GM23338 (cell line): ENCODE measurements around the gene C3orf22. TPM values are rescaled to one million over a fixed set of nuclear protein-coding genes. Genes with fewer than 3 reads are reported as not detected.

ENCODE experiments used
- ATAC-seq: fragments of 200-7000 bp; cut with Tn5 transposase; 3 replicates; pipeline ENCODE4 v1.9.1; 2020
- DNase-seq: peaks from one replicate; pipeline ENCODE4 v3.0.0-alpha.2; 2015; ENCODE audit warnings: low spot score
- H2AFZ ChIP-seq: fragments of 200-600 bp; sonication (generic); 2 replicates; pipeline ENCODE4 v1.8.0; 2016; ENCODE audit warnings: antibody characterized with exemption, mild to moderate bottlenecking, moderate library complexity
- H3F3A ChIP-seq: fragments of 200-600 bp; sonication (generic); replicated peaks from 2 replicates; pipeline ENCODE4 v1.8.0; 2017; ENCODE audit warnings: antibody characterized with exemption, mixed run types, low read depth
- H3K27ac ChIP-seq: fragments of 200-600 bp; sonication (generic); 2 replicates; pipeline ENCODE4 v1.6.1; 2016; ENCODE audit warnings: low read depth
- H3K27me3 ChIP-seq: fragments of 200-600 bp; sonication (generic); 2 replicates; pipeline ENCODE4 v1.8.0; 2016; ENCODE audit warnings: mild to moderate bottlenecking, mixed run types, moderate library complexity; ENCODE audit not compliant: insufficient read depth
- H3K36me3 ChIP-seq: fragments of 200-600 bp; sonication (generic); 2 replicates; pipeline ENCODE4 v1.8.0; 2016; ENCODE audit warnings: mild to moderate bottlenecking; ENCODE audit not compliant: insufficient read depth
- H3K4me1 ChIP-seq: fragments of 200-600 bp; sonication (generic); 2 replicates; pipeline ENCODE4 v1.8.0; 2016; ENCODE audit warnings: mild to moderate bottlenecking, moderate library complexity; ENCODE audit not compliant: insufficient read depth
- H3K4me2 ChIP-seq: fragments of 200-600 bp; sonication (generic); 2 replicates; pipeline ENCODE4 v1.7.1; 2017; ENCODE audit warnings: mixed run types
- H3K4me3 ChIP-seq: fragments of 200-600 bp; sonication (generic); 2 replicates; pipeline ENCODE4 v1.6.1; 2016; ENCODE audit warnings: mixed run types
- H3K79me2 ChIP-seq: fragments of 200-600 bp; sonication (generic); replicated peaks from 2 replicates; pipeline ENCODE4 v1.8.0; 2017; ENCODE audit warnings: mild to moderate bottlenecking; ENCODE audit not compliant: insufficient read depth
- H3K9me2 ChIP-seq: fragments of 200-600 bp; sonication (generic); 2 replicates; pipeline ENCODE4 v1.8.0; 2017; ENCODE audit not compliant: insufficient read depth
- H4K20me1 ChIP-seq: fragments of 200-600 bp; sonication (generic); replicated peaks from 2 replicates; pipeline ENCODE4 v1.8.0; 2017; ENCODE audit warnings: mild to moderate bottlenecking; ENCODE audit not compliant: insufficient read depth
- H3K27ac Mint-ChIP-seq: 2 replicates; pipeline ENCODE4 v1.8.0; 2020; ENCODE audit warnings: inconsistent platforms, mild to moderate bottlenecking, moderate library complexity, mixed read lengths
- H3K27me3 Mint-ChIP-seq: 3 replicates; pipeline ENCODE4 v1.8.0; 2022; ENCODE audit warnings: low read depth, mild to moderate bottlenecking, moderate library complexity, mixed read lengths, inconsistent platforms; ENCODE audit not compliant: insufficient read depth, poor library complexity
- H3K36me3 Mint-ChIP-seq: 3 replicates; pipeline ENCODE4 v1.8.0; 2021; ENCODE audit warnings: low read depth, mild to moderate bottlenecking, inconsistent platforms, moderate library complexity, mixed read lengths
- H3K4me1 Mint-ChIP-seq: 3 replicates; pipeline ENCODE4 v1.8.0; 2020; ENCODE audit warnings: mild to moderate bottlenecking, inconsistent platforms, mixed read lengths
- H3K4me3 Mint-ChIP-seq: 3 replicates; pipeline ENCODE4 v1.8.0; 2021; ENCODE audit warnings: moderate library complexity, mild to moderate bottlenecking, inconsistent platforms, mixed read lengths
- H3K9me3 Mint-ChIP-seq: 3 replicates; pipeline ENCODE4 v1.8.0; 2020; ENCODE audit warnings: moderate library complexity, mild to moderate bottlenecking, inconsistent platforms, mixed read lengths
- CREB1 ChIP-seq: fragments of 250-450 bp; sonication (Bioruptor Pico); IDR thresholded peaks from 2 replicates; pipeline ENCODE4 v1.5.0; 2020; ENCODE audit warnings: low read depth, mild to moderate bottlenecking, moderate library complexity
- EZH2 ChIP-seq: fragments of 200-600 bp; sonication (generic); IDR thresholded peaks from one replicate; pipeline ENCODE4 v1.8.0; 2017; ENCODE audit warnings: antibody characterized with exemption, mild to moderate bottlenecking, low read depth; ENCODE audit not compliant: unreplicated experiment
- EZH2phosphoT487 ChIP-seq: fragments of 200-600 bp; sonication (generic); IDR thresholded peaks from one replicate; pipeline ENCODE4 v1.8.1; 2018; ENCODE audit warnings: antibody characterized with exemption; ENCODE audit not compliant: unreplicated experiment
- NANOG ChIP-seq: IDR thresholded peaks from 2 replicates; pipeline ENCODE4 v1.6.1; 2016; ENCODE audit warnings: antibody characterized with exemption, borderline replicate concordance
- POLR2AphosphoS5 ChIP-seq: IDR thresholded peaks from 2 replicates; pipeline ENCODE4 v1.6.1; 2016; ENCODE audit warnings: antibody characterized with exemption, low read depth
- STAT1 ChIP-seq: IDR thresholded peaks from one replicate; pipeline ENCODE4 v1.6.1; 2016; ENCODE audit warnings: antibody characterized with exemption; ENCODE audit not compliant: unreplicated experiment
- ZNF114 ChIP-seq: fragments of 250-450 bp; sonication (Bioruptor Pico); IDR thresholded peaks from 2 replicates; pipeline ENCODE4 v1.5.0; 2020; ENCODE audit warnings: mild to moderate bottlenecking, moderate library complexity
- ZNF331 ChIP-seq: fragments of 250-450 bp; sonication (Bioruptor Pico); IDR thresholded peaks from 2 replicates; pipeline ENCODE4 v1.5.0; 2020; ENCODE audit warnings: low read depth, mild to moderate bottlenecking, moderate library complexity
- polyA plus RNA-seq: library from polyadenylated mRNA; unstranded; fragments of >200 nt; fragmentation: Nextera tagmentation; extraction: Ambion mirVana; gene quantifications from 2 replicates; pipeline ENCODE4 v1.2.1, GENCODE V29; 2016
- total RNA-seq: library from RNA; depleted of rRNA; stranded (reverse); fragments of >200 nt; shearing (Covaris generic); gene quantifications from 2 replicates; pipeline ENCODE4 v1.2.3, GENCODE V29; 2014
- TF ChIP-seq, protein P1 (sequence below), 2 experiments: fragments of 200-600 bp in 1 of 2; sonication (generic) in 1 of 2; conservative IDR thresholded peaks; 2 replicates each; pipeline versions ENCODE4 v1.5.1 to v1.6.1; 2016 to 2017; ENCODE audit warnings: antibody characterized with exemption in 2 of 2, low read depth in 2 of 2, mild to moderate bottlenecking in 2 of 2, moderate library complexity in 1 of 2

Gene C3orf22
- total and polyA plus RNA-seq, 2 experiments from 2014 or later = not detected

DNA sequence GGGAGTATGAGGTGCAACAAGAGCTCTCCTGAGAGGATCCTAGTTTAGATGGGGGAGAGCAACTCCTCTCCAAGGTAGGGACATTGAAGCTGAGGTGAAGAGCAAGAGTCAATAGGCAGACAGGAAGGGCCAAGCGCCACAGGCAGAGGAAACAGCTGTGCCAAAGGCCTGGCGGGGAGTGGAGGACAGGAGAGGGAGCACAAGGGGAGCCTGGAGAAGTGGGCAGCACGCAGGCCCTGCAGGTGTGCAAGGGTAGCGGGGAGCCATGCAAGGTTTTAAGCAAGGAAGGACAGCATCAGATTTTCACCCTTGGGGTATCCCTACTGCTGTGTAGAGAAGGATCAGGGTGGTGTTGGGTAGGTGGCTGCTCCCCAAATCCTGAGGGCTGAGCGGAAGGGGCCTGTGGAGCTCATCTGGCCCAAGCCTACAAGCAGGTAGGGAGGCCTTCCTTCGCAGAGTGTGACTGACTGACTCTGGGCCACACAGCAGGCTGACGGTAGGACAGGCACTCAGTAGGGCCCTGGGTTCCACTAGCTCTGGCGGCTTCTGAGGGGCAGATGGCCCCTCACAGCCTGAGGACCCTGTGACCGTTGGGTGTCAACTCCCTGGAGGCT is 21.5 kb downstream of the C3orf22 start:
- DNase-seq = no peak
- H3K9me3 Mint-ChIP-seq = no peaks in the 10 kb centered on the region
- ATAC-seq = no peak
- H3K4me1 Mint-ChIP-seq = no peaks in the 10 kb centered on the region; the same call in 2 of the 3 replicates
- no peaks in the 10 kb centered on the region for H3K79me2 ChIP-seq
- 0 out of 2 replicates have a peak, but pooled peaks cover 5% of the 10 kb centered on the region for H3F3A ChIP-seq
- H3K27ac ChIP-seq = no peak overlapping the region
- H3K36me3 ChIP-seq = no peaks in the 10 kb centered on the region
- TF ChIP-seq NANOG (no peak), ZNF114 (CRISPR knock-in tag) (no peak), EZH2phosphoT487 (no peak)
- no peak overlapping the region for H2AFZ ChIP-seq
- no peaks in the 10 kb centered on the region for H3K9me2 ChIP-seq
- H3K4me3 Mint-ChIP-seq = no peak overlapping the region
- H3K27me3 Mint-ChIP-seq = peaks cover 9% of the 10 kb centered on the region
- H3K4me1 ChIP-seq = no peaks in the 10 kb centered on the region
- H3K27me3 ChIP-seq = peaks cover 11% of the 10 kb centered on the region; the same call in 1 of the 2 replicates
- no peak overlapping the region for H3K4me3 ChIP-seq
- no peaks in the 10 kb centered on the region for H4K20me1 ChIP-seq
- no peak overlapping the region; the same call in 1 of the 2 replicates for H3K27ac Mint-ChIP-seq
- H3K36me3 Mint-ChIP-seq = peaks cover 3% of the 10 kb centered on the region; the same call in 1 of the 3 replicates
- H3K4me2 ChIP-seq = no peak overlapping the region

DNA sequence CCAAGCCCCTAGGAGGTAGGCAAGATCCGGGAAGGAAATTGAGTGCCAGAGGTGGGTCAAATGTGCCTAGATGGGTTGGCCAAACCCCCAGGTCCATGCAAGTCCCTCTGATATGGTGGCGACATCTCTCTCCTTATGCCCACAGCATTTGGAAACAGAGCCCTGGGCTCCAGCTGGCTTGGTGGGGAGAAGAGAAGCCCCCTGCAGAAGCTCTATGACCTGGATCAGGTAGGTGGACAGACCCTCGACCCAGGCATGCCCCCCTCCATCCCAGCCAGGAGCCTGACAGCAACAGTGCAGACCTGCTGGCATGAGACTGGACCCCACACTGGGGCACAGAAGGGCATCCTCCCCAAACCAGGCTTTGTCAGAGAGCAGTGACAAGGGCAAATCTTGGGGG is 22.6 kb downstream of the C3orf22 start:
- Mint-ChIP-seq H3K27ac (no peak overlapping the region), H3K4me1 (no peaks in the 10 kb centered on the region; the same call in 2 of the 3 replicates), H3K36me3 (peaks cover 3% of the 10 kb centered on the region; the same call in 1 of the 3 replicates), H3K4me3 (no peak overlapping the region), H3K27me3 (peaks cover 9% of the 10 kb centered on the region), H3K9me3 (no peaks in the 10 kb centered on the region)
- ATAC-seq (no peak), DNase-seq (no peak)
- H3K4me1 ChIP-seq = no peaks in the 10 kb centered on the region
- H4K20me1 ChIP-seq = no peaks in the 10 kb centered on the region
- TF ChIP-seq POLR2AphosphoS5 = no peak
- TF ChIP-seq NANOG = no peak
- TF ChIP-seq ZNF331 (CRISPR knock-in tag) = no peak
- TF ChIP-seq STAT1 = no peak
- peaks cover 7% of the 10 kb centered on the region; the same call in 1 of the 2 replicates for H3K27me3 ChIP-seq
- H3K27ac ChIP-seq = no peak overlapping the region
- no peak overlapping the region for H3K4me3 ChIP-seq
- no peak overlapping the region for H2AFZ ChIP-seq
- no peaks in the 10 kb centered on the region for H3K36me3 ChIP-seq
- no peak overlapping the region for H3K4me2 ChIP-seq
- 0 out of 2 replicates have a peak, but pooled peaks cover 2% of the 10 kb centered on the region for H3F3A ChIP-seq
- no peaks in the 10 kb centered on the region for H3K79me2 ChIP-seq
- no peaks in the 10 kb centered on the region for H3K9me2 ChIP-seq

DNA sequence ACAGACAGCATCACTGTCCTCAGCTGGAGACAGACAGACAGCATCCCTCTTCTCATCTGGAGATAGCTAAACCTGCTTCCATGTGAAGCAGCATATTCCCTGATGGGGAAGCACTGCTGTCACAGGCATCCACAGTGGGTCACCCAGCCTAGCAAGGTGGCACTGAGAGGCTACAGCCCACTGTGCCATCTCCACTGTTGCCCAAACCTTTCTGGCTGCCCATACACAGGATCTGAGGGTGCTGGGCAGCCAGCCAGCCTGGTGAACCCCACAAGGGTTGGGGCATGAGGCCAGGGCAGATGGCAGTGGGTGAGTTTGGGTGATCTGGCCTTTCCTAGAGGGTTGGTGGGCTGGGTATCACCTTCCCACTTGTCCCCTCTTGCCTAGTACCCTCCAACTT is 23.1 kb downstream of the C3orf22 start:
- Histone ChIP-seq H3K4me1 (no peaks in the 10 kb centered on the region), H3K9me2 (no peaks in the 10 kb centered on the region), H2AFZ (no peak overlapping the region), H3K79me2 (no peaks in the 10 kb centered on the region), H3K27ac (no peak overlapping the region), H3K4me2 (no peak overlapping the region), H3K4me3 (no peak overlapping the region), H3K36me3 (no peaks in the 10 kb centered on the region), H4K20me1 (no peaks in the 10 kb centered on the region), H3K27me3 (0 out of 2 replicates have a peak, but pooled peaks cover 2% of the 10 kb centered on the region), H3F3A (no peaks in the 10 kb centered on the region)
- Mint-ChIP-seq H3K27me3 (peaks cover 6% of the 10 kb centered on the region), H3K4me3 (no peak overlapping the region), H3K36me3 (peaks cover 3% of the 10 kb centered on the region; the same call in 1 of the 3 replicates), H3K4me1 (no peaks in the 10 kb centered on the region), H3K27ac (no peak overlapping the region), H3K9me3 (no peaks in the 10 kb centered on the region)
- DNase-seq (no peak), ATAC-seq (no peak)
- no peak for TF ChIP-seq CREB1 (CRISPR knock-in tag)
- TF ChIP-seq POLR2AphosphoS5 = no peak
- TF ChIP-seq, protein P1, sequence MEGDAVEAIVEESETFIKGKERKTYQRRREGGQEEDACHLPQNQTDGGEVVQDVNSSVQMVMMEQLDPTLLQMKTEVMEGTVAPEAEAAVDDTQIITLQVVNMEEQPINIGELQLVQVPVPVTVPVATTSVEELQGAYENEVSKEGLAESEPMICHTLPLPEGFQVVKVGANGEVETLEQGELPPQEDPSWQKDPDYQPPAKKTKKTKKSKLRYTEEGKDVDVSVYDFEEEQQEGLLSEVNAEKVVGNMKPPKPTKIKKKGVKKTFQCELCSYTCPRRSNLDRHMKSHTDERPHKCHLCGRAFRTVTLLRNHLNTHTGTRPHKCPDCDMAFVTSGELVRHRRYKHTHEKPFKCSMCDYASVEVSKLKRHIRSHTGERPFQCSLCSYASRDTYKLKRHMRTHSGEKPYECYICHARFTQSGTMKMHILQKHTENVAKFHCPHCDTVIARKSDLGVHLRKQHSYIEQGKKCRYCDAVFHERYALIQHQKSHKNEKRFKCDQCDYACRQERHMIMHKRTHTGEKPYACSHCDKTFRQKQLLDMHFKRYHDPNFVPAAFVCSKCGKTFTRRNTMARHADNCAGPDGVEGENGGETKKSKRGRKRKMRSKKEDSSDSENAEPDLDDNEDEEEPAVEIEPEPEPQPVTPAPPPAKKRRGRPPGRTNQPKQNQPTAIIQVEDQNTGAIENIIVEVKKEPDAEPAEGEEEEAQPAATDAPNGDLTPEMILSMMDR (conservative IDR thresholded peaks at IDR 0.05; ENCODE audit: low read depth in 2 of 2) = no peak
- TF ChIP-seq EZH2 = no peak
- TF ChIP-seq EZH2phosphoT487 = no peak
- TF ChIP-seq STAT1 = no peak
